Measurements from ENCODE around the gene RECK.
"Not testable (repeated sequence)": the region's sequence is repeated elsewhere in the genome, so short reads cannot be mapped to it uniquely, and the experiment has no call there.

The RECK gene

GRCh38 chr9:36064448-36065037, 27.8 kb downstream of the RECK start:
- no peak for TF ChIP-seq ZNF274 (IDR thresholded peaks at IDR 0.05; ENCODE audit: low read depth, low read length)
- H3K4me3 ChIP-seq (ENCODE audit: low read length), result no peak overlapping the region

- no peak for TF ChIP-seq ZNF274 (IDR thresholded peaks at IDR 0.05; ENCODE audit: low read depth, low read length)
- no peak overlapping the region for H3K4me3 ChIP-seq (ENCODE audit: low read length)
Measured at GRCh38 chr9:36074055-36074454, 37.3 kb downstream of the RECK start.

GRCh38 chr9:36074870-36075532, 38.3 kb downstream of the RECK start:
- no peak overlapping the region for H3K4me3 ChIP-seq (ENCODE audit: low read length)
- TF ChIP-seq ZNF274 (IDR thresholded peaks at IDR 0.05; ENCODE audit: low read depth, low read length), result no peak

- no peak for TF ChIP-seq ZNF274 (IDR thresholded peaks at IDR 0.05; ENCODE audit: low read depth, low read length)
- H3K4me3 ChIP-seq (ENCODE audit: low read length), result no peak overlapping the region
Measured at GRCh38 chr9:36078051-36078450, 41.3 kb downstream of the RECK start.

GRCh38 chr9:36080519-36080918, 43.8 kb downstream of the RECK start:
- TF ChIP-seq ZNF274 (IDR thresholded peaks at IDR 0.05; ENCODE audit: low read depth, low read length), result no peak
- H3K4me3 ChIP-seq (ENCODE audit: low read length), result no peak overlapping the region

GRCh38 chr9:36082931-36083330, 46.2 kb downstream of the RECK start:
- TF ChIP-seq ZNF274 (IDR thresholded peaks at IDR 0.05; ENCODE audit: low read depth, low read length), result no peak
- H3K4me3 ChIP-seq (ENCODE audit: low read length), result no peak overlapping the region

GRCh38 chr9:36086442-36086841, 49.7 kb downstream of the RECK start:
- H3K4me3 ChIP-seq (ENCODE audit: low read length), result no peak overlapping the region
- no peak for TF ChIP-seq ZNF274 (IDR thresholded peaks at IDR 0.05; ENCODE audit: low read depth, low read length)

GRCh38 chr9:36087054-36087453, 50.3 kb downstream of the RECK start:
- H3K4me3 ChIP-seq (ENCODE audit: low read length), result not testable (repeated sequence)

- no peak for TF ChIP-seq ZNF274 (IDR thresholded peaks at IDR 0.05; ENCODE audit: low read depth, low read length)
- no peak overlapping the region for H3K4me3 ChIP-seq (ENCODE audit: low read length)
Measured at GRCh38 chr9:36088020-36088419, 51.3 kb downstream of the RECK start.

GRCh38 chr9:36091026-36091953, 54.6 kb downstream of the RECK start:
- H3K4me3 ChIP-seq (ENCODE audit: low read length), result no peak overlapping the region
- TF ChIP-seq ZNF274 (IDR thresholded peaks at IDR 0.05; ENCODE audit: low read depth, low read length), result no peak

- no peak for TF ChIP-seq ZNF274 (IDR thresholded peaks at IDR 0.05; ENCODE audit: low read depth, low read length)
- H3K4me3 ChIP-seq (ENCODE audit: low read length), result no peak overlapping the region
Measured at GRCh38 chr9:36092014-36092413, 55.3 kb downstream of the RECK start.

- TF ChIP-seq ZNF274 (IDR thresholded peaks at IDR 0.05; ENCODE audit: low read depth, low read length), result no peak
- no peak overlapping the region for H3K4me3 ChIP-seq (ENCODE audit: low read length)
Measured at GRCh38 chr9:36092509-36093215, 55.9 kb downstream of the RECK start.

GRCh38 chr9:36093384-36093783, 56.7 kb downstream of the RECK start:
- no peak for TF ChIP-seq ZNF274 (IDR thresholded peaks at IDR 0.05; ENCODE audit: low read depth, low read length)

GRCh38 chr9:36099718-36100117, 63.0 kb downstream of the RECK start:
- no peak for TF ChIP-seq ZNF274 (IDR thresholded peaks at IDR 0.05; ENCODE audit: low read depth, low read length)
- H3K4me3 ChIP-seq (ENCODE audit: low read length), result no peak overlapping the region

More at GRCh38 chr9:36093384-36093783, 56.7 kb downstream of the RECK start:
- H3K4me3 ChIP-seq (ENCODE audit: low read length), result no peak overlapping the region
